22Rv1 (cell line): ENCODE results near the gene GAST.

ENCODE experiments used
- CTCF ChIP-seq: fragments of 450-650 bp; IDR thresholded peaks from 2 replicates; pipeline ENCODE4 v1.5.1; 2017; ENCODE audit warnings: mild to moderate bottlenecking
- ZFX ChIP-seq: fragments of 450-650 bp; IDR thresholded peaks from 2 replicates; pipeline ENCODE4 v1.6.1; 2017; ENCODE audit warnings: antibody characterized with exemption, borderline replicate concordance

GRCh38 chr17:41672153-41672552 is 40.0 kb upstream of the GAST start:
- no peak for TF ChIP-seq CTCF
- TF ChIP-seq ZFX = no peak
